Spinal cord (tissue), 10 donors: Measurements from ENCODE around the gene LGALSL. TPM values are rescaled to one million over a fixed set of nuclear protein-coding genes. Genes with fewer than 3 reads are reported as not detected.

Experiments used
- DNase-seq, 6 donors: peaks; one replicate each; pipeline versions ENCODE4 v3.0.0 to v3.0.0-alpha.2; 2013 to 2015; ENCODE audit warnings: low spot score in 6 of 6, low read depth in 4 of 6
- H3K27ac ChIP-seq: one replicate; pipeline ENCODE4 v1.5.1; 2013; ENCODE audit warnings: low read depth, low read length, control low read depth
- H3K27me3 ChIP-seq: one replicate; pipeline ENCODE4 v1.6.1; 2013; ENCODE audit warnings: low read length; ENCODE audit not compliant: control insufficient read depth, insufficient read depth
- H3K36me3 ChIP-seq: one replicate; pipeline ENCODE4 v1.6.1; 2013; ENCODE audit warnings: low read length; ENCODE audit not compliant: control insufficient read depth, insufficient read depth
- H3K4me1 ChIP-seq: one replicate; pipeline ENCODE4 v1.6.1; 2013; ENCODE audit warnings: low read length; ENCODE audit not compliant: control insufficient read depth, insufficient read depth
- H3K4me3 ChIP-seq: one replicate; pipeline ENCODE4 v1.5.1; 2013; ENCODE audit warnings: low read depth, low read length, control low read depth
- H3K9me3 ChIP-seq: one replicate; pipeline ENCODE4 v1.6.1; 2013; ENCODE audit warnings: low read length; ENCODE audit not compliant: control insufficient read depth, insufficient read depth
- WGBS: methylation state at CpG from one replicate; pipeline ENCODE4 v1.1.5; 2013; ENCODE audit warnings: missing lambda C conversion rate; ENCODE audit not compliant: insufficient coverage; 5-methylcytosine and 5-hydroxymethylcytosine counted together
- polyA plus RNA-seq, 2 donors: library from polyadenylated mRNA; unstranded; fragments of 120-200 nt; gene quantifications; one replicate each; pipeline ENCODE4 v1.2.1, GENCODE V29; 2013; ENCODE audit not compliant: insufficient read length in 2 of 2
- total RNA-seq, 2 donors: library from RNA; depleted of rRNA in 1 of 2; stranded (reverse); fragments of 120-200 nt in 1 of 2; fragments of >200 nt in 1 of 2; gene quantifications; one replicate each; pipeline versions ENCODE4 v1.2.3 to v1.2.4, GENCODE V29; 2013 to 2014
- donor health status: healthy.

LGALSL gene
- total and polyA plus RNA-seq, 4 donors = 19.8 to 50.2 (median 38.5) TPM

DNA sequence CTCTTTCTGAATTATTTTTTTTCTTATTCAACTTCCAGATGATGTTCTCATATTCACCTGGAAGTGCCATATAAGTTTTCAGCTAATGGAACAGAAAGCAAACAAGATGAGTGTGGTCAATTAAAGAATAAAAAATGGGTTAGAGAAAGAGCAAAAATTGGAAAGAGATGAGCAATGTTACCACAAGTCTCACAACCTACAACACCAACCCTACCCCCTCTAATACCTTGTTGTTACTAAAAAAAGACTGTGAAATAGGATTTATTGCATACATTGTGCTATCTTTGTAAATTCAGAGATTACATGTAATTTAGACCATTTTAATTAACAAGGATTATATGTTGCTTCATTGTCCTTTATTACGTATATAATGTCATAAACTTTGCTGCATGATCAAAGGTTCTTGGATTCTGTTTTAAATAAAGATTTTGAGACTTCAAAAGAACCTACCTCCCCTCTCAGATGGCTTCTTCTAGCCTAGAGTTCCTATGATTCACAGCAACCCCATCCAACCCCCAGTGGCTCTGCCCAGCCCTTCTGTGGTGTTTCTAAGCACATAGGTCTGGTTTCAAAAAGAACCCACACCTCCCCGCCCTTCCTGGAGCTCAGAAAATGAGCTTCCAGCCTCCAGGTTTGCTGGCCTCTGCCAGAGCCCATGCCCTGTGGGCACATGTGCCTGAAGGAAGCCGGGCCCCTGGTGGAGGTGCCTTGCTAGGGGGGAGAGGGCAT, 24.7 kb downstream of the LGALSL start:
- no peaks in the 10 kb centered on the region for H3K9me3 ChIP-seq
- H3K27me3 ChIP-seq = no peaks in the 10 kb centered on the region
- WGBS = 100% methylated on average over 1 of the region's 3 CpGs
- no peak overlapping the region for H3K4me3 ChIP-seq
- no peaks in the 10 kb centered on the region for H3K36me3 ChIP-seq
- no peak overlapping the region for H3K27ac ChIP-seq
- DNase-seq = no peak
- H3K4me1 ChIP-seq = no peaks in the 10 kb centered on the region

- Histone ChIP-seq H3K27me3 (no peaks in the 10 kb centered on the region), H3K4me1 (no peaks in the 10 kb centered on the region), H3K27ac (no peak overlapping the region), H3K9me3 (no peaks in the 10 kb centered on the region), H3K4me3 (no peak overlapping the region), H3K36me3 (no peaks in the 10 kb centered on the region)
- no peak for DNase-seq
- WGBS = 97% methylated on average over 6 of the region's 10 CpGs
These were observed 25.5 kb downstream of the LGALSL start for GRCh38 chr2:64479259-64480117.

- Histone ChIP-seq H3K9me3 (no peaks in the 10 kb centered on the region), H3K27me3 (no peaks in the 10 kb centered on the region), H3K36me3 (no peaks in the 10 kb centered on the region), H3K27ac (no peak overlapping the region), H3K4me3 (no peak overlapping the region), H3K4me1 (peaks cover 4% of the 10 kb centered on the region)
- 97% methylated on average over 4 of the region's 5 CpGs for WGBS
- DNase-seq = no peak
These were observed 27.7 kb downstream of the LGALSL start for GRCh38 chr2:64481665-64482064.

- WGBS = 75% methylated on average over 1 of the region's 1 CpG
- Histone ChIP-seq H3K36me3 (no peaks in the 10 kb centered on the region), H3K27ac (no peak overlapping the region), H3K4me1 (peaks cover 4% of the 10 kb centered on the region), H3K27me3 (no peaks in the 10 kb centered on the region), H3K9me3 (no peaks in the 10 kb centered on the region), H3K4me3 (no peak overlapping the region)
- DNase-seq = peak in 1 of 6 donors; percentile 26
These were observed 28.3 kb downstream of the LGALSL start for GRCh38 chr2:64482243-64482642.

DNA sequence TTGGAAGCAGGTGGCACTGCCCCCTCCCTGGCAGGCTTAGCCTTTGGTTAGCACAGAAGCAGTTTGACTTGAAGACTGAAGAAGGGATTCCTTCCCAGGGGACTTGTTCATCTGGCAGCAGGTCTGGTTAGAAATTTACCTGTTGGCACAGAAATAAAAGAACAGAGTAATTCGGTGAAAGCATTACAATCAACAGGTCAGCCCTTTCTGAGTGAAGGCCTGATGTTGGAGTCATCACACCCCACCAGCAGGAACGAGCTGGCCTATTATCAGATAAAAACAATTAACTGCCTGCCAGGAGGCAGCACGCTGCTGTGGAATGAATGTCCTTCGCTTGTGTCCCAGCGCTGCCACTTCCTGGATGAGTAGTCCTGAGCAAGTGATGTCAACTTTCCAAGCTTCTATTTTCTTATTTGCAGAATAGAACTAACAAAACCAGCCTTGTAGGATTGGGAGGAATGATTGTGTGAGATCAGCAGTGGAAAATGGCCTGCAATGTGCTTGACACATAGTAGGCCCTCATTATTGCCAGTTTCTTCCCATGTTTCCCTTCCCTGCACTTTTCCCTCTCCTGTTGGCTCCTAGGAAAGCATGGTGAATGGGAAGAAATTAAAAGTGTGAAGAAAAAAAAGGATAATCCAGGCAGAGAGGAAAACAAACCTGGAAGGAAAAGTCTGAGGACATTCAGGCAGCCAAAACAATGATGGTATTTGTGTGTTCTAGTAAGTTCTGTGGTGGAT, 29.0 kb downstream of the LGALSL start:
- Histone ChIP-seq H3K36me3 (no peaks in the 10 kb centered on the region), H3K4me3 (no peak overlapping the region), H3K9me3 (no peaks in the 10 kb centered on the region), H3K27me3 (no peaks in the 10 kb centered on the region), H3K27ac (no peak overlapping the region), H3K4me1 (peaks cover 4% of the 10 kb centered on the region)
- 62% methylated on average over 5 of the region's 5 CpGs for WGBS
- DNase-seq = peak in 1 of 6 donors; percentile 55

DNA sequence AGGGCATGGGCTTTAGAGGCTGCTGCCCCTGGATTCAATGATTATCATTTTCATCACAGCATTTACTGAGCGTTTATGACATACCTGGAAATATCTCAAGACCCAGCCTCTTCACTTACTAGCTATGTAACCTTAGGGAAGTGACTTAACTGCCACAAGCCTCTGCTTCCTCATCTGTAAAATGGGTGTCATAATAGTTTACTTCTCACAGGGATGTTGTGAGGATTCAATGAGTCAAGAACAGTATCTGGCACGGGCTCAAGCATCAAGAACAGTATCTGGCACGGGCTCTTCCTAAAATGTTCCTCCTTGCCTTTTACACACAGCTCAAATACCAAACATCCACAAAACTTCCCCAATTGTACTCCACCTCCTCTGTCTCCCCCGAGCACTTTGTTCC, 31.4 kb downstream of the LGALSL start:
- WGBS = 75% methylated on average over 2 of the region's 4 CpGs
- H3K9me3 ChIP-seq = no peaks in the 10 kb centered on the region
- H3K4me1 ChIP-seq = peaks cover 4% of the 10 kb centered on the region
- H3K27ac ChIP-seq = no peak overlapping the region
- H3K4me3 ChIP-seq = no peak overlapping the region
- DNase-seq = no peak
- no peaks in the 10 kb centered on the region for H3K36me3 ChIP-seq
- no peaks in the 10 kb centered on the region for H3K27me3 ChIP-seq

GRCh38 chr2:64485961-64486360, 32.0 kb downstream of the LGALSL start:
- WGBS = 4% methylated on average over 3 of the region's 8 CpGs

GRCh38 chr2:64487256-64488049, 33.5 kb downstream of the LGALSL start:
- no peak overlapping the region for H3K4me3 ChIP-seq
- no peaks in the 10 kb centered on the region for H3K36me3 ChIP-seq
- DNase-seq = no peak
- no peaks in the 10 kb centered on the region for H3K27me3 ChIP-seq
- 71% methylated on average over 3 of the region's 10 CpGs for WGBS
- peaks cover 4% of the 10 kb centered on the region for H3K4me1 ChIP-seq
- no peaks in the 10 kb centered on the region for H3K9me3 ChIP-seq
- H3K27ac ChIP-seq = no peak overlapping the region

More at GRCh38 chr2:64485961-64486360, 32.0 kb downstream of the LGALSL start:
- H3K9me3 ChIP-seq = no peaks in the 10 kb centered on the region
- no peak overlapping the region for H3K4me3 ChIP-seq
- H3K27me3 ChIP-seq = no peaks in the 10 kb centered on the region
- H3K27ac ChIP-seq = no peak overlapping the region
- no peaks in the 10 kb centered on the region for H3K36me3 ChIP-seq
- DNase-seq = peak in 2 of 6 donors; percentile 30 to 53
- H3K4me1 ChIP-seq = peaks cover 4% of the 10 kb centered on the region
